Hypothalamus (tissue), 51 donors: ENCODE results near the gene LTBP1.

Source experiments
- DNase-seq, 51 donors: peaks; one replicate each; lab custom pipeline; 2025; lab: John Stamatoyannopoulos, UW

Gene LTBP1

DNA sequence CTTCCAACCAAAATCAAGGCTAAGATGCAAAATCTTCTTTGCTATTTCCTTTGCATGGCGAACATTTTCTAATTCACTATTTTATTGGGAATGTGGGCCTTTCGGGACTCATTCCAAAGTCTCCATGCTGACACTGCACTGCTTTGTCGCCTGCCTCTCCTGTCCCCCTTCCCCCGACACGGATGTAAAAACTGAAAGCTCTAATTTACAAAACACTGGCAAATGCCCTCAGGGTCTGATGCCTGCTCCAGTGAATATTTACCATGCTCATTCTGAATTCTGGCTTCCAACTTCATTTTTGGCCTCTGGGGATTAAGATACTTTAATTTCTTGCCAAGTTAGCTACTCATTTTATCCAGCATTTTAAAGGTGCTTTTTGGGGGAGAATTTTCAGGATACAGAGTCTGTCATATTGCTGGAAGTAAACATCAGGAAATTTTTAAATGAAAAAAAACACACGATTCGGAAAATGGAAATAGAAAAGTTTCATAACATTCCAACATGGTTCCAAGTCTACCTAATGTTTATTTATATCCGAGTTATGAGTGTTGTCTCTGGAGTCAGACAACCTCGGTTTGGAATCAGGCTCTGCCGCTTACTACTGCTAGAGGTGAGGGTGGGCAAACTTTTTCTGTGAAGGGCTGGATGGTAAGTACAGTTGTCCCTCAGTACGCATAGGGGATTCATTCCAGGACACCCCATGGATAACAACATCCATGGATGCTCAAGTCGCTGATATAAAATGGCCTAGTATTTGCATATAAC is 14.6 kb upstream of the LTBP1 start:
- no peak for DNase-seq

DNA sequence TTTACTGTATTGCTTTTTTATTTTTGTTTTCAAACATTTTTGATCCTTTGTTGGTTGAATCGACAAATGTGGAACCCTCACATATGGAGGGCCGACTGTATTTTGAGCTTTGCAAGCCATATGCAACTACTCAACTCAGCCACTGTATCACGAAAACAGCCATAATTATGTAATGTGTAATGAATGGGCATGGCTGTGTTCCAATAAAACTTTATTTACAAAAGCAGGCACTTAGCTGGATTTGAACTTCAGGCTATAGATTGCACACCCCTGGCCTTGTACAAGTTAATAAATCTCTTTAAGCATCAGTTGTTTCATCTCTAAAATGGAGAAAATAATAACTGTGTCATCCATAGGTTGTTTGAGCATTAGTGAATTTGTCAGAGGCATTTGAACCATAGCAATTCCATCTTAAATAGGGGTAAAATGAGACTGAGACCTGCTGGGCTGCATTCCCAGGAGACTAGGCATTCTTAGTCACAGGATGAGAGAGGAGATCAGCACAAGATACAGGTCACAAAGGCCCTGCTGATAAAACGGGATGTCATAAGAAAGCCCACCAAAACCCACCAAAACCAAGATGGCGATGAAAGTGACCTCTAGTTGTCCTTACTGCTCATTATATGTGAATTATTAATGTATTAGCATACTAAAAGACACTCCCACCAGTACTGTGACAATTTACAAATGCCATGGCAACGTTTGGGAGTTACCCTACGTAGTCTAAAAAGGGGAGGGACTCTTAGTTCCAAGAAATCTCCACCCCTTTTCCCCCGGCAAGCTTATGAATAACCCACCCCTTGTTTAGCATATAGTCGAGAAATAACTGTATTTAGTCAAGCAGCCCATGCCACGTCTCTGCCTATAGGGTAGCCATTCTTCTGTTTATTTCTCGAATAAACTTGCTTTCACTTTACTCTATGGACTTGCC is 13.7 kb upstream of the LTBP1 start:
- DNase-seq = no peak

DNA sequence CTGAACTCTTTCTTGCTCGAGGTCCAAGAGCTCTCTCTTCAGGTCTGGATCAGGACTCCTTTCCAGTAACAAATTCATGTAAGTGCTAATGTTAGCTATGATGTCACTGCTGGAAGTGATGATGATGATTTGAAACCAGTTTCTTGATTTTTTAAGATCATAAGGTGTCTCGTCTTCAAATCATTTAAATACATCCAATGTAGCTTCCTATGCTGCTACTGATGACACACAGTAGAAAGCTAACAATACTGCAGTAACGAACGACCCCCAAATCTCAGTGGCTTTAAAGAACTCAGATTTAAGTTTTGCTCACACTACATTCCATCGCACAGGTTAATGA is 13.0 kb upstream of the LTBP1 start:
- no peak for DNase-seq

DNA sequence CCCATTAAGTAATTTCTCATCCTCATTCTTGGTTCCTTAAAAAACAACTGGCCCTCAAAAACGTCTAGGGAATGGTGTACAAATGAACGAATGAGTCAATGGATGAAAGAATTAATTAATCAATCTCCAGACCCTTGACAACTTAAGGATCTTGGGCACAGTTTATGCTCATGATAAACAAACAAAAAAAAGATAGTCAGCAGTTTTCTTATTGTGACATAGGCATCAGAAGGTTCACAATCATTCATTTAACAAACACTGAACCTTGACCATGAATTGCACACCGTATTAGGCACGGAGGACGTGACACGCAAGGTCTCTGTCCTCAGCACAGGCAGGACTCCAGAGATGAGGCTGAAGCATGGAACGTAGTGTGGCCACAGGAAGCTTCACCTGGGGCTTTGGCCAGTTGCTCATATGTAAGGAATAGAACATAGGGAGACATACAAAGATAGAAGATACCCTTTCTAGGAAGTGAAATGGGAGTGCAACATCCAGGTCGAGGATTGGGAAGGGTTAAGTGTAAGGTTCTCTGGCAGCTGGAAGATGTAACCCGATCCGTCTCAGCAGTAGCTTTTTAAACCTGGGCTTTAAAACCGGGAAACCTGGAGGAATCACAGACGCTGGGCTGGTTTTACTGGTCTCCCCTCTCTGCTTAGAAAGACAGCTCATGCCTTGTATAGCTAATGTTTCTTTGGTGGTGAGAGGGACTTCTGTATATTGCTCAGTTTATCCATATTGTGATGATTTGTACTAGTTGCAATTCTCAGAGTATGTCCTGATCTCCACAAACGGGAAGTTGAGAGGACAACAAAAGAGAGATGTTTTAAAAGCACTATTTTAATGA is 8.9 kb upstream of the LTBP1 start:
- DNase-seq = no peak

DNA sequence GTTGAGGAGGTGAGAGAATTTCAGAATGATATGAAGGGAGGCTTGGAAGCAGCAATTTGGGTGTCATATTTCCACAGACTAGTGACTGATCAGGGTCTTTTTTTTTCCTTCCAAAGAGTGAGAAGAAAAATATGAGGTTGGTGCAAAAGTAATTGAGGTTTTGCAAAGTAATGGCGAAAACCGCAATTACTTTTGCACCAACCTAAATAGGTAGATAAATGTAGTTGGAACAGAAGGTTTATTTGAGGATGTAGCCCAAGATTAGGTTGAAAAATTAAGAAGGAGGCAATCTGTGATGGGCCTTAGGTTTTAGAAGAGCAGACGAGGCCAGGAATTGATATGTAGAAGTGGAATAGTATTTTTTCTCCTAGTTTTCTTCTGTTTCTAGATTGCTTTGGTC is 7.8 kb upstream of the LTBP1 start:
- no peak for DNase-seq

DNA sequence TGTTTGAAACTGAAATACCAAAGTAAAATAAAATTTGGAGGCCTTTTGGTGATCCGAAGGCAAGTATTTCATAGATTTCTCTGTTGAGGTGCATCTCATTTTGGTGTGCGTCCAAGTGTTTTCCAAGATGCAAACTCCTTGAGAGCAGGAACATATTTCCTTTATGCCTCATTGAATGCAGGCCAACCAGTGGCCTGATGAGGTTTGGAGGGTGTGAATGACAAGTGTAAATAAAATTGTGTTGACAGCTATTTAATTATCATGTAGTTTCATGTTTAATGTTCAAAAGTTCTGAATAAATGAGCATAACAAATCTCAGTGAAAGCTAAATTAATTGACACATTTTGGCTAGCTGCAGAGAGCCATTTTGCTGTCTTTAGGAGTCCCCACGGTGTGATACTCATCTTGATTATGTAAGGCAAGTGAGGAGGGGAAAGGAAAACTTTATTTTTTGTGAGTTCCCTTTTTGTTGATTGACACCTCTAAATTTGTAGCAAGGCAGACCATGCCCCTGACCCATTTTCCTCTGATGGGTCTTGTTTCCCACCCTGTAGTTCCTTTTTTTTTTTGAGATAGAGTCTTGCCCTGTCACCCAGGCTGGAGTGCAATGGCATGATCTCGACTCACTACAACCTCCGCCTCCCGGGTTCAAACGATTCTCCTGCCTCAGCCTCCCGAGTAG is 6.3 kb upstream of the LTBP1 start:
- DNase-seq = no peak

DNA sequence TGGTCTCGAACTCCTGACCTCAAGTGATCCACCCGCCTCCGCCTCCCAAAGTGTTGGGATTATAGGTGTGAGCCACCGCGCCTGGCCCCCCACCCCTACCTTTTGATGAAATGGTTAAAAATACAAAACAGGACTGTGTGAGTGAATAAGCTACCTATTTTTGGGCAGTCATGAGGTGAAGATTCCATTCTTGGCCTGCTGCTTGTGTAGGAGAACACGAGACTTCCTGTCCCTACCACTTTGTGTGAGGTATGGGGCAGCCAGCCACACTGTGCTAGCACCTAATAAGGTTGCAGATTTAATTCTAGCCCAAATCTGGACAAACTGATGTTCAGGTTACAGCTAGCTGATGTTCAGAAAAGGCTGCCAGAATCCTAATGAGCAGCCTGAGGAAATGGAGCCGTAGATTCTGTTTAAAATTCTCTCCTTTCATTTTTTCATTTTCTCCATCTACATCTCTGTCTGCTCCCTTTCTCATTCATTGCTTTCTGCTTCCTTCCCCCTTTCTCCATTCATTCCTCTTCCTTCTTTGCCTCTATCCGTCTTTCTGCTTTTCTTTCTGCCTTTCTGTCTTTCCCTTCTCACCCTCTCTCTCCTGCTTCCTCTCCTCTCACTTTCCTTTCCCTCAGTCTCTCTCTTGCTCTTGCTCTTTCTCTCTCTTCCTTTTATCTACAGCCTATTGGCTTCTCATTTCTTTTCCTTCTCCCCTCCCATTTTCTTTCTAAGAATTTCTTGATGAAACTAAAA is 4.6 kb upstream of the LTBP1 start:
- DNase-seq = no peak

DNA sequence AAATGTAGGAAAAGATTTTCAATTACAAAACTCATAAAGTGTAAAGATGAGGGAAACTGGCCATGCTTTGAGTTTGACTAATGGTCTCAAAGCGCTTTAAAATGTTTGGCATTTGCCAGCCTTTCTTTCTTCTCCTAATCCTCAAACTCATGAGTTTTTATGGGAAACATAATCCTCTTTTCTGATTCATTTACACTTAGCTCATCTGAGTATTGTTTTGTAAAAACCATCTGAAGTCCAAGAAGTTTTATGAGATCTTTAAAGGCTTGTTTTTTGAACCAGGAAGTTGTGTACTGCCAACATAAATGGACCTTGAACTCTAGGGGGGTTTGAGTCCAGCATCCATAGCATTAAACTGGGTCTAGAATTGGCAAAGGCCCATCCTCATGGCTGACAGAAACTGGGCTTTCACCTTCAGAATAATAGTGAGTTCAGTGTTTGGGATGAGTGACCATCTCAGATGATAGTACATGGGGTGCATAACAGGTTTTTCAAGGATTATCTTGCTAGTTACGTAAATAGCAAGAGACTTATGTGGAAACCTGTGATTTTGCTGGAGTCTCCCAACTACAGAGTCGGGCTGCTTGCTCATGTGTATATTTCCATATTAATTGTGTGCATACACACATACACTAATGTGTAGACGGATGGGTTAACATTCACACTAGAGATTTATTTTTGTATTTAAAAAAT is 3.8 kb upstream of the LTBP1 start:
- no peak for DNase-seq

DNA sequence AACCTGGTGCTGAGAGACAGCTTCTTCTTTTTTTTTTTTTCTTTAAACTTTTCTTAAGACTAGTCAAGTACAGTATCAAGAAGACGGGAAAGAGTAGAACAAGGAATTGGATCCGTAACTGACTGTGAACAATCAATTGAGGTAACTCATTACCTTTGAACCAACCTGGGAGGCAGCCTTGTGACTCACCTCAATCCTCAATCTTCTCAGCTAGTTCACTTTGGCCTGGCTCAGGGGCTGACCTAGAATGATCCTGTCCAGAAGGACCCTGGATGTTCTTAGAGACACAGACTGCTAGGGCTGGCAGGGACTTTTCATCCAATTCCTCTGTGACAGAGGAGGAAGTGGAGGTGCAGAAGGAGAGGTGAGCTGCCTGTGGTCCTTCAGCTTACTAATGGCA is 1.5 kb upstream of the LTBP1 start:
- DNase-seq = no peak

DNA sequence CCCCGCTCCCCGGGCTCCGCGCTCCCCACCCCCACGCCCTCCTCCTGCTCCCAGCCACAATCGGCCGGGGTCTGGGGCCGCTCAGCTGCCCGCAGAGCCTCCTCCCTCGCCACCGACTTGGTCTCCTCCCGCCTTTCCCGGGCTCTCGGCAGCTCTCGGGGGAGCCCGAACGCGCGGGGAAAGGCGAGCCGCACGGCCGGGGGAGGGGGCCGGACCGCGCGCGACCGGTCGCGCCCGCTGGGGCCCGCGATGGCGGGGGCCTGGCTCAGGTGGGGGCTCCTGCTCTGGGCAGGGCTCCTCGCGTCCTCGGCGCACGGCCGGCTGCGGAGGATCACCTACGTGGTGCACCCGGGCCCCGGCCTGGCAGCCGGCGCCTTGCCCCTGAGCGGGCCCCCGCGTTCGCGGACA is 327 bp downstream of the LTBP1 start:
- peak in 1 of 51 donors; percentile 43 for DNase-seq

DNA sequence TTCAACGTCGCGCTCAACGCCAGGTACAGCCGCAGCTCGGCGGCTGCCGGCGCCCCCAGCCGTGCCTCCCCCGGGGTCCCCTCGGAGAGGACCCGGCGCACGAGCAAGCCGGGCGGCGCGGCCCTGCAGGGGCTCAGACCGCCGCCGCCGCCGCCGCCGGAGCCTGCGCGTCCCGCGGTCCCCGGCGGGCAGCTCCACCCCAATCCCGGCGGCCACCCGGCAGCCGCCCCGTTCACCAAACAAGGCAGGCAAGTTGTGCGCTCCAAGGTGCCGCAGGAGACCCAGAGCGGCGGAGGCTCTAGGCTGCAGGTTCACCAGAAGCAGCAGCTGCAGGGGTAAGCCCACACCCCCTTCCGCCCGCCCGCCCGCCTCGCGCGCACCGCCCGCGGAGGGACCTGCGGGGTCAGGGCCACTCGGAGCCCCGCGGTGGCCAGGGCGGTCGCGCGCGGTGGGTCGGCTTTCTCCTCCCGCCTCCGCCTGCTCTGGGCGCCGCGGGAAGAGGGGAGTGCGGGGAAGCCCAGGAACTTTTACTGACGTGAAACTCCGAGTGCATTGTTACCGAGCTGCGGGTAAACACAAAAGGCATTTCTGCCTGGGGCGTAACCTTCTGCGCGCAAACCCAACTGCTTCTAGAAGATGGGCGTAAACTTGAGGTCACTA is 861 bp downstream of the LTBP1 start:
- DNase-seq = peak in 2 of 51 donors; percentile 28 to 36

DNA sequence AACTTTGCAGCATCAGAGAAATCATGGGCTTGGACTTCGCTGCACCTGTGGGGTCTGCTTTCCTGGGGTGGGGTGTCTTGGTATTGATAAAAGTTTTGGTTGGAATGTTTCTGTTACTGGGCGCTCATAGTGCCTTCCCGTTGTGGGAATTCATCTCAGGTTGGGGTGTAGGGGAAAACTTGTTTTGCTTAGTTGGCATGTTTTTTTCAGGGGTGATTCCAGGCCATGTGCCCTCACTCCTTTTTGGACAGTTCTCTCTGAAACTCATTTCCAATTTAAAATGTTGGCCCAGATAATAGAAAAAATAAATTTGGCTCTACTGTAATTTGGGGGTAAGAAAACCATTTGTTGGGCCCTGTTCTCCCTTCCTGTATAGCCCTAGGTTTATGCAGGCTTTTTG is 1.5 kb downstream of the LTBP1 start:
- no peak for DNase-seq

DNA sequence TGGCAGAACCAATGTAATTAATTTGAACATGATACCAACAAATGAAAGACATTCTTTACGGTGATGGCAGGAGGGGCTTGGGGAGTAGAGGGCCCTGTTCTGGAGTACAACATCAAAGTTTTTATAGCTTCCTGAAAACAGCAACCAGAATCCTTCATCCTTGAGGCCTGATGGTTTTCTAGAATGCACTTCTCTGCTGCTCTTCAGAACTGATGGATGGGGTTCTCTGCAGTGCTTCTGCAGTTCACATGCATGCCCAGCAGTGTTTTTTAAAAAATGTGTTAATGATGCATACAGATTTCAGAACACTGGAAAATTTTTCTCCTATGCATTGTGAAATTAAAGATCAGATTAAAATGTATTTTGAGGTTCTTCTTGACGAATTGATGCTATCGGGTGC is 2.5 kb downstream of the LTBP1 start:
- no peak for DNase-seq

DNA sequence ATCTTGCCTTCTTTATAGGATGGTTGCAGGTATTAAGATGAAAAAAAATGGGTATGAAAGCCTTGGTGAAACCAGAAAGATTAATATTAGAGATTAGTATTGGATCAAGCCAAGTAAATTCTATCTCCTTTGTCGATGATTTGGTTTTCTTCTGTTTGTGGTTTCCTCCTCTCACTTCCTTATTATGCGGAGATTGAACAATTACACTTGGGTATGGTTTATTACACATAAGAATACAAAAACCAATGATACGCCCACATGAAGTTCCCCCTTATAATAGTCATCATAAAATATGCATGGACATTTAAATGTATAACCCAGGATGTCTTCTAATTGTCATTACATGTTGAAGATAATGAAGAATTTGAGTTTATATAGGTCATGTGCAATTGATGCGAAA is 4.9 kb downstream of the LTBP1 start:
- no peak for DNase-seq

DNA sequence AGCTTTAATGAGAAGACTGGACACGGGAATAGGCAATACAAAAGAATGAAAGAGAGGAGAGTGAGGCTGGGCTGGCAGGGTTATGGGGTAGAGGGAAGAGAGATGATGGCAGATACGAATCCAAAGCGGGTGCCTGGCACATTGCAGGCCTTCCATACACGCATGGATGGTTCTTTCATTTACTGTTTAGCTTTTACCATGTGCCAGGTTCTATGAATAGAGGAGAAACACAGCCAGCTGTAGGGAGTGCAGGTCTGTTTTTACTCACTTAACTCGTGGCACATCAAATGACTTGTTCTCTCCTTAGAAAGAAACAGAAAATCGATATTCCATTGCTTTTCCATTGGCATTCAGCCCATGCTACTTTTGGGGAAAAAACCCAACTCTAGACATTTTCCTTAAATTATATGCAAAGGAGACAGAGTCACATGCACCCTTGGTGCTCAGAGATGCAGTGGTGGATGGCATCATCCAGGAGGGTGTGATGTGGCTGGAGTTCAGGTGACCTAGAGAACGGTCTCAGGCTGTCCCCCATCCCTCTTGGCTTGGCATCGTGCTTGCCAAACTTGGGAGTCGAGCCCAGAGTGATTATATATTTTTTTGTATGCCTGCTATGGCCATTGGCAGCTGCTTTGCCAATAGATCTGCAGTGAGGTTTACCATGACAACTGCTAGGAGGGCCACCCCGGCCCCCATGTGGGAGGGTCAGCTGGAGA is 6.2 kb downstream of the LTBP1 start:
- no peak for DNase-seq

DNA sequence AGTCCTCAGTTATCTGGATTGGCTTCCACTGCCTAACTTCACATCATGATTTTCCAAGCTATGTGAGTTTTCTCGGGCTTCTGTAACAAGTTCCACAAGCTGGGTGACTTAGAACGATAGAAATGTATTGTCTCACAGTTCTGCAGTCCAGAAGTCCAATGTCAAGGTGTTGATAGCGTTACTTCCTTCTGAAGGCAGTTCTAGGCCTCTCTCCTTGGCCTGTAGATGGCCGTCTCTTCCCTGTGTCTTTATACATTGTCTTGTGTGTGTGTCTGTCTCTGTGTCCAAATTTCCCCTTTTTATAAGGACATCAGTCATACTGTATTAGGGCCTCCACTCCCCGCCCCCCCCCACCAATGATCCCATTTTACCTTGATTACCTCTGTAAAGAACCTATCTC is 7.5 kb downstream of the LTBP1 start:
- DNase-seq = no peak

DNA sequence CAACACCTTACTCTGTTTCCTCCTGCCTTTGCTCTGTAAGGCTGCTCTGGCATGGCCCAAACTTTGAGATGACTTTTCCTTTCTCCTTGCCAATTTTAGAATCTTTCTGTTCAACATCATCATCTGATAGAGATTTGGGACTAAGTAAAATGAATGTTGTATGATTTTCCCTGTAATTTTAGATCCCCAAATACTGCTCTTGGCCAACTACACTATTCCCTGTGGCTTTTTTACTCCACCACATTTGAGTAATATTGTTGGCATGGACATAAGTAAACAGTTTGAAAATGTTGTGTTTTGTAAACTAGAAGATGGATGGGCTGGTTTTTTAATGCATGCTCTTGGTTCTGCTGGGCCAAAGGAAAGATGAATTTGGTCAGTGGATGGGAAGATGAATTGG is 12.1 kb downstream of the LTBP1 start:
- DNase-seq = no peak

DNA sequence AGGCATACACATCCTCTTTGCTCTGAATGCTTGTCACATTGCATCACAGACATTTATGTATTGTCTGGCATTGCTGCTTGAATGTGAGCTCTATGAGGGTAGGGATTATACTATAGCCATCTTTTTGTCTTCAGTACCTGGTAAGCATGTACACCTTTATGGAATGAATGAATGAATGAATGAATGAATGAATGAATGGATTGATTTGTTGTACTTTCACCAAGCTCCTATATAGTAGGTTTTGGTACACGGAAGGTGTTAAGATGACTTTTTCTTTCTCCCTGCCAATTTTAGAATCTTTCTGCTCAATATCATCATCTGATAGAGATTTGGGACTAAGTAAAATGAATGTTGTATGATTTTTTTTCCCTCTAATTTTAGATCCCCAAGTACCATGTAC is 13.5 kb downstream of the LTBP1 start:
- no peak for DNase-seq
